LoVo (cell line): ENCODE data around the gene ANKRD33B.

ENCODE experiments used
- DNase-seq: peaks from one replicate; pipeline ENCODE4 v3.0.0-alpha.2; 2016; ENCODE audit warnings: low spot score

Gene ANKRD33B

DNA sequence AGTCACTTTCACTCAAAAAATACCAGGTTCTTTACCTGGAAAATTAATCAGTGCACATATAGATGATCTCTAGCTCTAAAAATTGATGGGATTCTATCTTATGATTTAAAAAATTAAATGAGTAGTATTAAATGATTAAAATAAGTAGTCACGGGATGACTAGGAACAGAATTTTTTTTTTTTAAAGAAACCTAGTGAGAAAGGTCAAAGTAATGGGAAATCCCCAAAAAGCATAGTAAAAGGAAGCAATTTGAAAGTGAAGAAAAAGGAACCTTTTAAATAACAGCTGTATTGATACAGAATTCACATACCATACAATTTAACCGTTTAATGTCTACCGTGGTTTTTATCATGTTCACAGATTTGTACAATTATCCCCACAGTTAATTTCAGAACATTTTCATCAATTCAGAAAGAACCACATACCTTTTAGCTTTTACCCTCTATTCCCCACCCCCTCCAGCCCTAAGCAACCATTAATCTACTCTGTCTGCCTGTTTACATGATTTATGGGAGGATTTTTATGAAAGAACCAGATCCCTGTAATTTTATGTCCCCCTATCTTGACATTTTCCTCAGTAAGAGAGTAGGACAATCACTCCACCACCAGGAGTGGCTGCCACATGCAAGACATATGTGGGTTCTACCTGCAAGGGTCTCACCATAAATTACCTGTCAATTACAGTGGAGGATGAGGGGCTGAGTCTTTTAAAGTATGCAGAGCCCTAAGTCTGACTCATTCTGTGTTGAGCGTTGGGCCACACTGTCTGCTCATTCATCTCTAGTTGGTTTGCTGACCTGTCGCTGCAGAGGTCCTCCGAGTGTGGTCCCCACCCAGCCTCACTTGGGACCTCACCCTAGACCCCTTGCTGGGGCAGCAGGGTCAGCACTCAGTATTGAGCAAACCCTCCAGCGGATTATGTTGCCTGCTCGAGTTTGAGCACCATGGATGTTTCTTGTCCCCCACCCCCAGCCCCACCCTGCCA is 16.0 kb downstream of the ANKRD33B start:
- DNase-seq = no peak

DNA sequence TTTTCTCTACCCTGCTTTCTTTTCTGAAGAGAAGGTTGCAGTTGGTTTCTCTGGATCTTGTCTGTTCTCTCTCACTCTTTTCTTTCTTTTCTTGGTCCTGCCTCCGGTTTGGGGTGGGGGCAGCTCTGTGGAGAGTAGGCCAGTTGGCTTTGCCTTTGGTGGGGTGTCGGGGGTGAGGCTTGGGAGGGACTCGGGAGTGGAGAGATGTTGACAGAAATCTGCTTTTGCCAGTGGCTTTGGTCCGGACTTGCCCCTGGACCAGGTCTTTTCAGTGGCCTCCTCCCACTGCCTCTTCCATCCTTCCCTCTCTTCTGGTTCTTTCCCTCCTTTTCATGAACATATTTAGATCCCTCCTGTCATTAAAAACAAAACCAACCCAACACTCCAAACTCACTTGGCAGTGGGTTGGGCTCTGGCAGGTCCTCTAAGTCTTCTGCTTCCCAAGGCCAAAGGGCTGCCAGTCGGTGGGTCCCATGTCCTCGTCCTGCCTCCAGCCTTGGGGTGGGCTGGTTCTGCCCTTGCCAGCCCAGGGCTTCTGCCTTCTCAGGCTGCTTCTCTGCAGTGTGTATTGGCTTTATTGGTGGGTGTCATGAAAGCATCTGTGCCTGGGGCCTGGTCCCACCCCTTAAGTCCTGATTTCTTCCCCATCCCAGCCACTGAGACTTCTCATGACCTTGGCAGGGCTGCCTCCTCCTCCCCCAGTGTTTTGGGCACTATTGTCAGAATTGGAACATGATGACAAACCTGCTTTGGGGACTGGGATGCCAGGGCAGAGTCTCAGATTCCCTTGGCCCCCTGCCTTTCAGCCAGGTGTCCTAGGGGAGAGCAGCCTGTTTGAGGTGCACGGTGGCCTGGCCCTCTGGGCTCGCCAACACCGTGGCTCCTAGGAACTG is 16.9 kb downstream of the ANKRD33B start:
- DNase-seq = no peak

GRCh38 chr5:10581424-10581748 is 17.5 kb downstream of the ANKRD33B start:
- no peak for DNase-seq

DNA sequence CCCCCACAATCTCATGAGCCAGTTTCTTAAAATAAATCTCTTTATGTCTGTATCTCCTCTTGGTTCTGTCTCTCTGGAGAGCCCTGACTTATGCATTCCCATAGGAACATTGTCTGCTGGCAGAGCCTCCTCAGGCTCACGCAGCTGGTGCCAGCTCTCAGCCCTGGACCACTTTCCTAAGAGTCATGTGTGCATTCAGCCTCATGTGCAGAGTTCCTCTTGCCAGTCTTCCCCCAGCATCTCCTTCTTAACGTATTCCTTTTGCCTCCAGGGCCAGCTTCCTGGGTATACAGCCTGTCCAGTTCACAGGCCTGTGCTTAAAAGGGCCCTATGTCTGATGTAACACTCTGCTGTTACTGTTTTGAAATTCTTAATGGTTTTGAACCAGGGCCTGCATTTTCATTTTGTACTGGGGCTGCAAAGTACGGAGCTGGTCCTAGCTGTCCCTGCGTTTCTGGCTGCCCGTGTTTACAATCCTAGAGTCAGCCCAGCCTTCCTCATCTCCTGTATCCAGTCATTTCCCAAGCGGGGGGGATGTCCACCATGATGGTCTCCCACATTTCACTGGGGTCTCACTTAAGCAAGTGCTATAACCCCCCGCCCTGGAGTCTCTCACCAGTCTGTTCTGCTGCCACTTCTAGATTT is 18.1 kb downstream of the ANKRD33B start:
- DNase-seq = no peak

GRCh38 chr5:10582512-10582897 is 18.6 kb downstream of the ANKRD33B start:
- DNase-seq = no peak

DNA sequence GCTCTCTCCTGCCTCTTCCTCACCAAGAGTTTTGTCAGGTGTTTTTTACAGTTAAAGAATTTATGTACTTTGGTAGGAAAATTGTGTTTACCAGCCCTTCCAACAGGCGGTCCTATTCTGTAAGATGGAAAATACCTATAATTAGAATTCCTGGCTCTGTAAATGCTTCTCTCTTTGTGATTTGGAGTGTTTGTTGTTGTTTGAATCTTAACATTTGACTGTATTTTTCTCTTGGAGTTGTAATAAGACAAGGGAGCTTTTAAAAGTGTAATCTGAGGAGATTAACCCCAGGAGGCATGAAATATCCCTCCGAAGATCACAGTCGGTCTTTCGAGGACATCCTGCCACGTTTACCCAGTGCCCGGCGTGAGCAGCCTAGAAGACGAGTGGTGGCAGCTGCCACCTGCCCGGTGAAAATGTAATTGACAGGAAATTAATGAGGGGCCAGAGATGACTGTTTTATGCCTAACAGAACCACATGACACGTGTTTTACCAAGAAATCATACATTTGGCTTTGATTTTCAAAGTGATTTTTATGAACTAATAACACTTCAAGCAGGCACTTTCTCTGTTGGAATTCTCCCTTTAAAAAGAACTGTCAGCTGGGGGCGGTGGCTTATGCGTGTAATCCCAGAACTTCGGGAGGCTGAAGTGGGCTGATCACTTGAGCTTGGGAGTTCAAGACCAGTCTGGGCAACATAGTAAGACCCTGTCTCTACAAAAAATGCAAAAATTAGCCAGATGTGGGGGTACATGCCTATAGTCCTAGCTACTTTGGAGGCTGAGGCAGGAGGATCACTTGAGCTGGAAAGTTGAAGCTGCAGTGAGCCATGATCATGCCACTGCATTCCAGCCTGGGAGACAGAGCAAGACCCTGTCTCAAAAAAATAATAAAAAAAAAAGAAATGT is 20.0 kb downstream of the ANKRD33B start:
- no peak for DNase-seq

DNA sequence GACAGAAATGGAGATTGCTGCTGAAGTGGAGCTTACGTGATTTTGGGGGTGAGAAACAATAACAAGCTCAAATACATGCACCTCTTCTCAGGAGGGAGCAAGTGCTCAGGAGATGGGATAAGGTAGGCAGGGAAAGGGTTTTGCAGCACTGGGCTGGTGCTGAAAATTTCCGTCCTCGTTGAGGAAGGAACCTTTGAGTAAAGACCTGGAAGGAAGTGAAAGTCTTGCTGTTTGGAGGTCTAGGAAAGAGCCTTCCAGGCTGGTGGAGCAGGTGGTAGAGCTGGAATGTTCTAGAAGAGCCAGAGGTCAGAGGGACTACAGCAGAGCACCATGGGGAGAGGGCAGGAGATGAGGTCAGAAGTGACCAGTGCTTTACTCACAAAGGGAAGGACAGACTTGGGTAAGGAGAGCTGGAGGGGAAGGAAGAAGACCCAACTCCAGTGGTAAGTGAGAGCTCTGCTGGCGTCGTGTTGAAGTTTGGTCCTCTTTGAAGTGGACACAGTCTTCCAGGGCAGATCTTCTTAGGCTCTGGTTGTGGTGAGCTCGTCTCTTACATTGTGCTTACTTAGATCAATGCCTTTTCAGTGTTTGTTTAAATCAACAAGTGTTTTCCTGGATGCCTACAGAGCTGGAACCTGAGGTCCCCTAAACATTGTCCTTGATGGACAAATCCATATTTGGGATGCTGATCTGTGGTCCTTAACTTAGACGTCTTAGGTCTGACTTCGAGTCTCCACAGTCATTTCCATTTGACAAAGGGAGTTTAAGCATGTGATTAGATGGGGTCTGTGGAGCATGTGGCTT is 21.0 kb downstream of the ANKRD33B start:
- no peak for DNase-seq

DNA sequence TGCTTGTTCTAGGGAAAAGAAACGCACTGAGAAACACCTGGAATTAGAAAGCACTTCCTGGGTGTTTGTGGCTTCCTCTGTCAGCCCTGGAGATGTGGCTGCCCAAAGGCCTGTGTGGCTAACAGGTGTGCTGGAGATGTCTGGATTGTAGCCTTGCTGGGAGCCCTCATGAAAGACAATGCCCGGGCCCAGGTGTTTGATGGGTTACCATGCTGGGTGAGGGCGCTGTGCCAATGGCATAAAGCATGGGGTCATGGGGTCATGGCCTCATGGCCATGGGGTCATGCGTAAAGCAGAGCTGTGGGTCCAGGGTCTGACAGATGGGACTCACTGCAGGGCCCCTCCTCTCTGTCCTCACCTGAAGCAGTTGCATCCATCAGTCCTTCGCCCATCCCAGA is 21.6 kb downstream of the ANKRD33B start:
- no peak for DNase-seq

DNA sequence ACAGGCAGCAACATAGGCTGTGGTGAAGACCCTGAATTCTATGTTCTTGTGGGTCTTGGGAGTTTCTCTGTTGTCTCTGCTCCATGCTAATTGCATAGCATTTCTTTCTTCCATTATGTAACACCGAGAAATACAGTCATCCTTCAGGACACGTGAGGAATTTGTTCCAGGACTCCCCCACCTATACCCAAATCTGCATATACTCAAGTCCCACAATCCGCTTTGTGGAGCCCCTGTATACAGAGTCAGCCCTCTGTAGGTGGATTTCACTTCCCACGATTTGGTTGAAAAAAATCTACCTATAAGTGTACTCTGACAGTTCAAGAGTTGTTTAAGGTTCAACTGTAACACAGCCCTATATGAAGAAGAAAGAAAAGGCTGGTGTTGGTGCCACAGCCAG is 22.1 kb downstream of the ANKRD33B start:
- DNase-seq = no peak

DNA sequence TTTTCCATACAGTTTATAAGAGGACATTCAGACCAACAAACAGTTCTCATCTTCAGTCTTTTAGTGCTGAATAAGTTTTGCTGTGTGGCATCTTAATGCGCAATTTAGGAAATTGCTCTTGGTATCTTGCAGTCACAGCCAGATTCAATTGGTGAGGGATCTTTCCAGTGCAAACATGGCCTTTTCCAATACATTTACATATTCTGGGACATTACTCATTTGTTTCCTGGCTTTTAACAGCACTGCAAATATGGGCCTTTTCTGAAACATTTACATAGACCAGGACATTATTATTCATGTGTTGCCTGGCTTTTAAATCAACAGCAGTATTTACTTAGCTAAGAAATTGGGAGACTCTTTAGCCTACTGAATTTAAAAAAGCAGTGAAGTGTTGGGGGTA is 22.7 kb downstream of the ANKRD33B start:
- DNase-seq = no peak

DNA sequence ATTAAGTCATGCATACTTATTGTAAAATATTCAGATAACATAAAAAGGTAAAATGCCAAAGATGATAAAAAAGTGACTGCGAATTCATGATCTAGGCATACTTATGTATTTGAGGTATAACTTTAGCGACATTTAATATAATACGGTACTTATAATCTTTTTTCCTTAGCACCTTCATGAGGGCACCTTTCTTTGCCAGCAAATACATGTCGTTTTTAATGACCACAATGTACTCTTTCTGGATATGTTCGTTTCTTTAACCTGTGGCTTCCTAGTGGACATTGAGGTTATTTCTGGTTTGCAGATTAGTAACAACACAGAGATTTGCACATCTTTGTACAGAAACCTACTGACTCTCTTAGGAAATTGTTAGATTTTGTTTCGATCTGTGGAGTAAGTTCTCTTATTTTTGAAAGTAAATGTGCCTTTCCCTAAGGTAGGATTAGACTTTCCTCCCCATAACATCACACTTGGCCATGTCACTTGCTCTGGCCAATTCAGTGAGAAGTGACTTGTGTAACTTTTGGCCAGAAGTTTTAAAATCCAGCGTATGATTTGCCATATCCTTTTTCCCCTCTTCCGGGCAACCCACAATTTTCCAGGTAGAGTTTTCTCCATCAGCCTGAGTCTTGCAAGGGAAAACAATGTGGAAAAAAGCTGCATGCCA is 24.4 kb downstream of the ANKRD33B start:
- DNase-seq = no peak

DNA sequence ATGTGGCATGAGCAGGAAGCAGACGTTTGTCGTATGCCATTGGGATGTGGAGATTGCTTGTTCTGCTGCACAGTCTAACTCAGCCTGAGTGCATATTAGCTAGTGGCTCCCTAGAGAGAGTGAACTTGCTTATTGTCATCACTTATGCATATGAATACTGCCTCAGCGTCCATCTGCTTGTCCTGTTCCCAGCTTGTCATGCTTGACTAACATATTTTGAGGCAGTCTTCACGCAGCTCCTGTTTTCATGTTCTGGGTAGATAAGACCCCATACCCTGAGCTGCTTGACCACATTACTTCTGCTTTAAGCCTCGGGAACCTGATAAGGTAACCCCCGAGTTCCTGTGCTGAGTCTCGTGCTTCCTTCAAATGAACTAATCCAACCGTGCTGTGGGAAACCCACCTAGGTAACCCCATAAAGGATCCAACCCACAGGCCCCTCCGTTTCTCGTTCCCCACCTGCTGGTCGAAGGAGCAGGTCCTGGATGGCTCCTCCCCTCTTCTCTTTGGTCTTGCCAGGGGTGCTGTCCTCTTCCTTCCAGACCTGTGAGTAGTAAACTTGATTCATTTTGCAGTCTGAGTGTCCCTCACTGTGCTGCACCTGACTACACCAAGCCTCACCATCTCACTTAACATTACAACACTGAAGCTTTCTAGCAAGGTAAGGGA is 25.0 kb downstream of the ANKRD33B start:
- no peak for DNase-seq

GRCh38 chr5:10590226-10590999 is 26.5 kb downstream of the ANKRD33B start:
- no peak for DNase-seq

- DNase-seq = no peak
Measured at GRCh38 chr5:10591159-10591558, 27.3 kb downstream of the ANKRD33B start.

GRCh38 chr5:10591966-10592365 is 28.1 kb downstream of the ANKRD33B start:
- no peak for DNase-seq

- no peak for DNase-seq
Measured at GRCh38 chr5:10592601-10593000, 28.7 kb downstream of the ANKRD33B start.

- no peak for DNase-seq
Measured at GRCh38 chr5:10593531-10594181, 29.8 kb downstream of the ANKRD33B start.

GRCh38 chr5:10594591-10595210 is 30.8 kb downstream of the ANKRD33B start:
- DNase-seq = no peak
